Heart left ventricle (tissue), 13 donors: ENCODE measurements around the gene KIAA0825.

Source experiments
- POLR2A ChIP-seq, 2 donors: fragments of 450-650 bp; IDR thresholded peaks; one replicate each; pipeline ENCODE4 v1.6.1; 2017; ENCODE audit warnings: antibody characterized with exemption in 2 of 2, mild to moderate bottlenecking in 2 of 2, moderate library complexity in 2 of 2
- TF ChIP-seq, protein P1 (sequence below), 12 donors: fragments of 200-600 bp; sonication (generic) in 4 of 12; IDR thresholded peaks; one replicate each; pipeline versions ENCODE4 v1.5.0 to v1.8.0; 2018 to 2022; ENCODE audit warnings: antibody characterized with exemption in 12 of 12, mild to moderate bottlenecking in 5 of 12
- donor health status: ischemic (EF 13 %, LVEDD 7.1; RV severe dilation, severe dysfunction).
- donor health status: DM: no; HTN: yes; CAD: no.
- donor health status: DM: no; HTN: no; CAD: no.
- donor health status: ischemic (EF 25% LVEDD 6.9; RV normal size, moderate dysfunction).
- donor health status: ischemic (EF 25% LVEDD 5.7; RV mildly dilated, moderate dysfunction).
- donor health status: ischemic (EF 35%, LVEDD 5.7; RV mildly dilated, moderate dysfunction).
- donor health status: nonischemic (EF 11% LVEDD 7.7; RV severe dilation, severe dysfunction).
- donor health status: DM: yes; HTN: yes; CAD: no.
- donor health status: PGD.
- donor health status: ischemic (EF 29% LVEDD 5.4; RV normal size, mild dysfunction).
- donor health status: nonischemic (EF 23%, LVEDD 6.1; RV moderate dilation, normal function).

DNA sequence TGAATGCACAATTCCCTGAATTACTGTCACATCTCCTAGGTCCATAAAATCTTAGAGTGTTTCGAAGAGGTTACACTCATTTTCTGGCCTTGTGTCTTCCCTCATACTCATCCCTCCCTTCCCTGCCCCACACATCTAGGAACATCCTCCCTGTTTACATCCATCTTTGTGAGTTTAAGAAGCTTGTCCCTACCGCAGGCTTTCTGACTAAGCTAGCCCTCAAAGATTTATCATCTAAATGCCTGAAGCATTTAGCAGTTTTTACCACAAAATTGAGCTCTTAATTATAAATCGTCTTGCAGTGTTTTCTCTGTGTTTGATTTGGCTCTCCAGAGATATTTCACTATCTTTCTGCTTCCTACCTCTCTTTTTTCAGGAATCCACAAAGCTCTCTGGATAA lies 374.8 kb downstream of the KIAA0825 start:
- TF ChIP-seq, protein P1, sequence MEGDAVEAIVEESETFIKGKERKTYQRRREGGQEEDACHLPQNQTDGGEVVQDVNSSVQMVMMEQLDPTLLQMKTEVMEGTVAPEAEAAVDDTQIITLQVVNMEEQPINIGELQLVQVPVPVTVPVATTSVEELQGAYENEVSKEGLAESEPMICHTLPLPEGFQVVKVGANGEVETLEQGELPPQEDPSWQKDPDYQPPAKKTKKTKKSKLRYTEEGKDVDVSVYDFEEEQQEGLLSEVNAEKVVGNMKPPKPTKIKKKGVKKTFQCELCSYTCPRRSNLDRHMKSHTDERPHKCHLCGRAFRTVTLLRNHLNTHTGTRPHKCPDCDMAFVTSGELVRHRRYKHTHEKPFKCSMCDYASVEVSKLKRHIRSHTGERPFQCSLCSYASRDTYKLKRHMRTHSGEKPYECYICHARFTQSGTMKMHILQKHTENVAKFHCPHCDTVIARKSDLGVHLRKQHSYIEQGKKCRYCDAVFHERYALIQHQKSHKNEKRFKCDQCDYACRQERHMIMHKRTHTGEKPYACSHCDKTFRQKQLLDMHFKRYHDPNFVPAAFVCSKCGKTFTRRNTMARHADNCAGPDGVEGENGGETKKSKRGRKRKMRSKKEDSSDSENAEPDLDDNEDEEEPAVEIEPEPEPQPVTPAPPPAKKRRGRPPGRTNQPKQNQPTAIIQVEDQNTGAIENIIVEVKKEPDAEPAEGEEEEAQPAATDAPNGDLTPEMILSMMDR (IDR thresholded peaks at IDR 0.05): no peak
- no peak for TF ChIP-seq POLR2A (IDR thresholded peaks at IDR 0.05)
